Stimulated activated CD4-positive, alpha-beta T cell treated with anti-CD3 and anti-CD28 coated beads, TNF-alpha, amount 100 ng/mL, for 48 hours (primary cell): ENCODE measurements around the gene BCKDHA.
"Not testable (repeated sequence)": the region's sequence is repeated elsewhere in the genome, so short reads cannot be mapped to it uniquely, and the experiment has no call there.

Experiments
- DNase-seq, 3 donors: peaks; one replicate each; pipeline ENCODE4 v3.0.0-alpha.2; 2020; ENCODE audit warnings: low read depth in 3 of 3

Gene BCKDHA

GRCh38 chr19:41443813-41444455, 46.3 kb downstream of the BCKDHA start:
- DNase-seq = no peak

- DNase-seq = no peak
Observed at GRCh38 chr19:41445575-41445974, 48.0 kb downstream of the BCKDHA start.

GRCh38 chr19:41447732-41448332, 50.2 kb downstream of the BCKDHA start:
- DNase-seq = no peak

- peak; percentile 39 to 56 (median 47) for DNase-seq
Observed at GRCh38 chr19:41449079-41449864, 51.7 kb downstream of the BCKDHA start.

GRCh38 chr19:41449865-41450178, 52.2 kb downstream of the BCKDHA start:
- no peak for DNase-seq

- no peak for DNase-seq
Observed at GRCh38 chr19:41452584-41453275, 55.1 kb downstream of the BCKDHA start.

GRCh38 chr19:41455936-41456335, 58.3 kb downstream of the BCKDHA start:
- DNase-seq = no peak

- DNase-seq = no peak
Observed at GRCh38 chr19:41456342-41456918, 58.8 kb downstream of the BCKDHA start.

GRCh38 chr19:41457241-41457640, 59.6 kb downstream of the BCKDHA start:
- no peak for DNase-seq

GRCh38 chr19:41462497-41462896, 64.9 kb downstream of the BCKDHA start:
- no peak for DNase-seq

- not testable (repeated sequence) for DNase-seq
Observed at GRCh38 chr19:41463257-41464256, 65.9 kb downstream of the BCKDHA start.
